ENCODE data around the gene HEPACAM2. TPM values are rescaled to one million over a fixed set of nuclear protein-coding genes. Genes with fewer than 3 reads are reported as not detected.

Gene HEPACAM2
- total and polyA plus RNA-seq, 2 donors (not counting 3 experiments of a cell fraction or from before 2014, with no cell fraction given): not detected

- no peak overlapping the region for H3K9ac ChIP-seq (replicated peaks; ENCODE audit: extremely low read depth, insufficient read depth, low read length)
- no peaks in the 10 kb centered on the region for H3K9me1 ChIP-seq (replicated peaks; ENCODE audit: control insufficient read depth, extremely low read depth, insufficient read depth, low read length)
- no peaks in the 10 kb centered on the region for H3K79me2 ChIP-seq (ENCODE audit: control insufficient read depth, insufficient read depth, low read length)
- no peaks in the 10 kb centered on the region for H3K9me3 ChIP-seq (replicated peaks; ENCODE audit: control insufficient read depth, insufficient read depth, low read length)
- ChIA-PET CTCF (interaction anchor here (1.3 kb wide), 1 partner anchor 10 kb away, joined by 3 read pairs; no protein-coding TSS in a partner anchor), POLR2A (no interaction called here)
- FAIRE-seq (no peak), DNase-seq (ENCODE audit: low read depth, low spot score) (no peak)
- dilution Hi-C loops (cut with MboI; ENCODE audit: extremely low pct_ligation_motif_present, low sequenced_read_pairs): no loop called here
- intact Hi-C loops (cut with micrococcal nuclease): no loop called here
- BruUV-seq (replicated peaks): no TSS peak
- no peak for TF ChIP-seq JUN (IDR thresholded peaks at IDR 0.05; ENCODE audit: borderline replicate concordance, insufficient read depth, insufficient read length, low read depth)
- TF ChIP-seq POLR2A (IDR thresholded peaks at IDR 0.05; ENCODE audit: low read depth, low read length): no peak
- H3K4me2 ChIP-seq (ENCODE audit: insufficient read depth, low read length): no peak overlapping the region
- no peak overlapping the region for H3K27ac ChIP-seq (ENCODE audit: insufficient read depth, low read depth, low read length)
- H3K27me3 ChIP-seq (ENCODE audit: control insufficient read depth in 2 of 2, insufficient read depth in 2 of 2, low read length in 2 of 2): peaks cover 5 to 10% of the 10 kb centered on the region in 2 experiments
- no peaks in the 10 kb centered on the region for H4K20me1 ChIP-seq (replicated peaks; ENCODE audit: control insufficient read depth, extremely low read depth, insufficient read depth, low read length)
- H3K4me1 ChIP-seq (ENCODE audit: control insufficient read depth, extremely low read depth, insufficient read depth, low read length): no peaks in the 10 kb centered on the region
- H2AFZ ChIP-seq (ENCODE audit: low read depth, low read length): no peak overlapping the region
- no peaks in the 10 kb centered on the region for H3K36me3 ChIP-seq (ENCODE audit: control insufficient read depth in 2 of 2, extremely low read depth in 1 of 2, insufficient read depth in 2 of 2, low read length in 2 of 2)
- no peak overlapping the region for H3K4me3 ChIP-seq (replicated peaks in 1 of 3; ENCODE audit: insufficient read depth in 1 of 3, low read depth in 1 of 3, low read length in 3 of 3)
These were observed 51.0 kb downstream of the HEPACAM2 start for GRCh38 chr7:93175219-93175618.

- Histone ChIP-seq H3K9me3 (replicated peaks; ENCODE audit: control insufficient read depth, insufficient read depth, low read length) (no peaks in the 10 kb centered on the region), H3K9me1 (replicated peaks; ENCODE audit: control insufficient read depth, extremely low read depth, insufficient read depth, low read length) (no peaks in the 10 kb centered on the region), H3K27ac (ENCODE audit: insufficient read depth, low read depth, low read length) (no peak overlapping the region), H3K4me3 (replicated peaks in 1 of 3; ENCODE audit: insufficient read depth in 1 of 3, low read depth in 1 of 3, low read length in 3 of 3) (no peak overlapping the region), H3K27me3 (ENCODE audit: control insufficient read depth in 2 of 2, insufficient read depth in 2 of 2, low read length in 2 of 2) (peaks cover 5% of the 10 kb centered on the region in 2 experiments), H3K4me2 (ENCODE audit: insufficient read depth, low read length) (no peak overlapping the region), H3K79me2 (ENCODE audit: control insufficient read depth, insufficient read depth, low read length) (no peaks in the 10 kb centered on the region), H4K20me1 (replicated peaks; ENCODE audit: control insufficient read depth, extremely low read depth, insufficient read depth, low read length) (no peaks in the 10 kb centered on the region), H3K4me1 (ENCODE audit: control insufficient read depth, extremely low read depth, insufficient read depth, low read length) (no peaks in the 10 kb centered on the region), H3K9ac (replicated peaks; ENCODE audit: extremely low read depth, insufficient read depth, low read length) (no peak overlapping the region), H2AFZ (ENCODE audit: low read depth, low read length) (no peak overlapping the region), H3K36me3 (ENCODE audit: control insufficient read depth in 2 of 2, extremely low read depth in 1 of 2, insufficient read depth in 2 of 2, low read length in 2 of 2) (no peaks in the 10 kb centered on the region)
- ChIA-PET CTCF (interaction anchor here (0.5 kb wide), 1 partner anchor 10 kb away, joined by 4 read pairs; no protein-coding TSS in a partner anchor), POLR2A (no interaction called here)
- TF ChIP-seq EZH2 (IDR thresholded peaks at IDR 0.05; ENCODE audit: borderline replicate concordance, low read depth, low read length, severe bottlenecking): no peak
- TF ChIP-seq POLR2AphosphoS5 (IDR thresholded peaks at IDR 0.05; ENCODE audit: insufficient read depth, low read depth, low read length): no peak
- TF ChIP-seq MAX (IDR thresholded peaks at IDR 0.05; ENCODE audit: insufficient read depth, insufficient read length): no peak
- TF ChIP-seq MYC (IDR thresholded peaks at IDR 0.05; ENCODE audit: low read depth, low read length): no peak
- no peak for TF ChIP-seq CTCF (IDR thresholded peaks at IDR 0.05; ENCODE audit: extremely low read depth in 1 of 2, insufficient read depth in 1 of 2, low read depth in 1 of 2, low read length in 2 of 2)
- no peak for TF ChIP-seq JUN (IDR thresholded peaks at IDR 0.05; ENCODE audit: borderline replicate concordance, insufficient read depth, insufficient read length, low read depth)
- TF ChIP-seq POLR2A (IDR thresholded peaks at IDR 0.05; ENCODE audit: low read depth, low read length): no peak
- TF ChIP-seq FOS (IDR thresholded peaks at IDR 0.05; ENCODE audit: borderline replicate concordance, insufficient read depth, low read length): no peak
- no peak for TF ChIP-seq GATA2 (IDR thresholded peaks at IDR 0.05; ENCODE audit: insufficient read depth, insufficient read length, low read depth, low read length)
- DNase-seq (ENCODE audit: low read depth, low spot score) (no peak), FAIRE-seq (no peak)
- intact Hi-C loops (cut with micrococcal nuclease) (no loop called here), dilution Hi-C loops (cut with MboI; ENCODE audit: extremely low pct_ligation_motif_present, low sequenced_read_pairs) (no loop called here)
- no TSS peak for BruUV-seq (replicated peaks)
These were observed 53.6 kb downstream of the HEPACAM2 start for GRCh38 chr7:93172683-93173082.

Data from endothelial cell of umbilical vein (primary cell).